ENCODE measurements around the gene WNT3A.

- TF ChIP-seq POLR2A (IDR thresholded peaks at IDR 0.05; ENCODE audit: low read depth, low read length) (no peak), CTCF (IDR thresholded peaks at IDR 0.05; ENCODE audit: extremely low read depth in 1 of 2, insufficient read depth in 1 of 2, low read depth in 1 of 2, low read length in 2 of 2) (no peak), EZH2 (IDR thresholded peaks at IDR 0.05; ENCODE audit: borderline replicate concordance, low read depth, low read length, severe bottlenecking) (no peak)
Observed at GRCh38 chr1:228021355-228022030, 14.7 kb downstream of the WNT3A start.

Measured in endothelial cell of umbilical vein (primary cell).